ENCODE measurements around the gene NF1. TPM values are rescaled to one million over a fixed set of nuclear protein-coding genes. Genes with fewer than 3 reads are reported as not detected.

Gene NF1
- polyA plus RNA-seq, 3 donors from 2014 or later, result 2.1 to 4.7 (median 3.5) TPM

DNA sequence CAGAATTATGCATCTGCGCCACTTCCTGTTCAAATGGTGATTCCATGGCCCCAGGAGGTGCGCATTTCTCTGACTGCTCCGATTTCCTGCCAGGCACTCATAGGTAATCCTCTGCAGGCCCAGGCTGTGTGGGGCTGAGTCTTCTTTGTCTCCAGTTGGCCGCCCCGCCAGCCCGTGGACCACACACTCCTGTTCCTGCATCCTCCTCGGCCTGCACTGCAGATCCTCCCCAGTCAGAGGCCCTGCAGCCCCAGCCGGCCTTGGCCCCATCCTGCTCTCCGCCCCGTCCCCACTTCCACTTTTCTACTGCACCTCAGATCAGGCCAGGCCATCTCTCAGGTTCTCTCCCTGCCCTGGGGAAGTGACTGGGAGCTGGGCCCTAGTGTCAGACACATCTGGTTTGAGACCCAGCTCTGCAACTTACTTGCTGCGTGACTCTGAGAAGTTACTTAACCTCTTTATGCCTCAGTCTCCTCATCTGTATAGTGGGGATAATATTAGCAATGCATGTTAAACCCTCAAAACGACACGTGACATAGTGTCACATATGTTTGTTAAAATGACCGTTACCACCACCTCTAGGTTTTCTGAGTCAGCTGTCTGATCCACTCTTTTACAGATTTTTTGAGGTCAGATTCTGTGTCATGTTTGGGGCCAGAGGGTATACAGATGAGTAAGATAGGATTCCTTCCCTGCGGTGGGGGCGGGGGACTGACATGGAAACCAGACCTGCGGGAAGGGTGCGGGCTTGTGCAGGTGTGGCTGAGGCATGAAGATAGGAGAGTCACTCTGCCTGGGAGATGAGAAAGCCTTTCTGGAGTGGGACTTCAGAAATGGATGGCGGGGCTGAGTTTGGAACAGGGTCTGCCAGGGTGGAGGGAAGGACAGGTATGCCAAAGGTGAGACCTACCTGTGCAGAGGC is 309.5 kb downstream of the NF1 start:
- H3K27ac Mint-ChIP-seq, result no peak overlapping the region
- H3K36me3 Mint-ChIP-seq, result no peaks in the 10 kb centered on the region
- no peaks in the 10 kb centered on the region for H3K9me3 Mint-ChIP-seq
- peaks cover 0 to 5% (median 2%) of the 10 kb centered on the region in 3 donors for H3K27me3 Mint-ChIP-seq (ENCODE audit: low read depth in 3 of 3)
- no peak overlapping the region for H3K4me3 Mint-ChIP-seq
- DNase-seq, result no peak
- no peaks in the 10 kb centered on the region for H3K4me1 Mint-ChIP-seq

DNA sequence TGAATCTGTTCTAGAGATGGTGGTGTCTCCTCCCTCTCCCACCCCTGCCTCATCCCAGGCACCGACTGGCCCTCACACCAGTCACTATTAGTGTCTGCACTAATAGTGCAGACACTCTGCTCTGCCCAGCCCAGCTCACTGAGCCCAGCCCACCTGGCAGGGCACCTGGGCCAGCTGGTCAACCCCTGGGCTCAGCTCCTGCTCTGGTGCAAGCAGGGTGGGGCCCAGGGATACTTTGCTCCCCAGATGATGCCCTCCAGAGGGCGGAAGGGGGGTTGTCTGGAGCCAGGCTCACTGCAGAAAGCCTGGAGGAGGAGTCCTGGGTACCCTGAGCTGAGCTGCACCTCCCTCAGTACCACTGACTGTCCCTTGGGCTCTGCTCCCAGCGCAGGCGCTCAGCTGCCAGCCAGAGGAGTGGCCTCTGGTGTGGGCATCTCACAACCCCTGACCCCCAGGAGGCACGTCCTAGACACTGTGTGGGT is 311.2 kb downstream of the NF1 start:
- Mint-ChIP-seq H3K27me3 (ENCODE audit: low read depth in 3 of 3) (peaks cover 0 to 3% (median 2%) of the 10 kb centered on the region in 3 donors), H3K4me1 (no peaks in the 10 kb centered on the region), H3K36me3 (no peaks in the 10 kb centered on the region), H3K9me3 (no peaks in the 10 kb centered on the region), H3K27ac (no peak overlapping the region), H3K4me3 (no peak overlapping the region)
- DNase-seq, result no peak

DNA sequence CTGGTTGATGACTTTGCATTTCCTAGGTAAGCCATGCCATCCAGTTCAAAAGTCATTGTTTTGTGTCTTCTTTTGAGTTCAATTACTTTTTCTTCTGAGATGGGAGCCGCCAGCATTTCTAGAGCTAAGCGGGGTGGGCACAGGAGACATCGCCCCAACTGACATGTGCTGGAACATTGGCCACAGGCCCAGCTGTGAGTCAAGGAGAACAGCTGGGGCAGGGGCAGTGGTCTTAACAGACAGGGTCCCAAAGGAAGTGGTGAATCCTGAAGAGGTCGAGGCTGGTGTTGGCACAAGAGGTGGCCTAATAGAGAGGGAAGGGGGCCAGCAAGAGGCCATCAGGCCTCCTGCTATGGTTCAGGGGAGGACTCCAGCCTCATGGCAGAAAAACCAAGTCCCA is 313.8 kb downstream of the NF1 start:
- DNase-seq, result no peak
- Mint-ChIP-seq H3K4me3 (no peak overlapping the region), H3K27me3 (ENCODE audit: low read depth in 3 of 3) (peaks cover 0 to 2% (median 2%) of the 10 kb centered on the region in 3 donors), H3K27ac (no peak overlapping the region), H3K36me3 (no peaks in the 10 kb centered on the region), H3K4me1 (no peaks in the 10 kb centered on the region), H3K9me3 (no peaks in the 10 kb centered on the region)

DNA sequence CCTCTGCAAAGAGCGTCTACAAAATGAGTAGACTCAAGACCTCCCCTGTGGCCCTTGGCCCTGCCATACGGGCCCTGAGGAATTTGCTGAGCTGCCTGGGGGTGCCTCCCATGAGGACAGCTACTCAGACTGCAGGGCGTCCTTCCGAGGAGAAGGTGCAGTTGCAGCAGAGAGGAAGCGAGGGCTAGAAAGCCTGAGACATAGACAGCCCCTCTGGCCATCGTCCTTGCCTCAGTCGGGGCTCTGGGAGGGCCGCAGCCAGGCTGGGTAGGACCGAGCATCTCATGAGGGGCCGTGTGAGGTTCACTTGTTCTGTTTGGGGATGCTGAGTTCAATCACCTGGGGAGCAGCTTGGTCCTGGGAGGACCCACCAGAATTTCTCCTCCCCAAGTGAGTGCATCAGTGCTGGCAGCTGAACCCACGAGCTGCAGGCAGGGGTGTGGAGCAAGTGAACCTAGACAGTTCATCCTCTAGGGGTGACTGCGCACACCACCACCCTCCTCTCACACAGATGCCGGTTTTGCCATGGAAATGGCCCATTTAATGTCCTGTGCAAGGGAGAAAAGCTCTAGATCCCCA is 317.0 kb downstream of the NF1 start:
- Mint-ChIP-seq H3K4me1 (no peaks in the 10 kb centered on the region), H3K4me3 (no peak overlapping the region), H3K36me3 (no peaks in the 10 kb centered on the region), H3K9me3 (no peaks in the 10 kb centered on the region), H3K27ac (no peak overlapping the region), H3K27me3 (ENCODE audit: low read depth in 3 of 3) (peaks cover 0 to 2% (median 0%) of the 10 kb centered on the region in 3 donors)
- DNase-seq, result no peak

DNA sequence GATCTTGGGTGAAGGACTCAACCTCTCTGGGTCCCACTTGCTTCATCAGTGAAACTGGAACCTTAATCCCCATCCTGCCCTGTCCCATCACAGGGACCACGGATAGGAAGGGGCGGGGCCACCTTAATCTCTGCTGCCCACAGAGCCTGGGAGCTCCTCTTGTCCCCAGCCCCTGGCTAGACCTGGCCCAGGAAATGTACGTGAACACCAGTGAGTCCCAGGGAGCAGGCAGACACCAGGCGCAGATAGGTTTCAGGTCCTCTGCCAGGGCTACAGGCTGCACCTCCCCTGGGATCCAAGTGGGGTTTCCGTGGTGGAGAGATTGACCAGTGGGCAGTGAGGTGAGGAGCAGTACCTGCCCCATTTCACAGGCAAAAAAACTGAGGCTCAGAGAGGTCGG is 317.7 kb downstream of the NF1 start:
- H3K4me3 Mint-ChIP-seq, result no peak overlapping the region
- H3K27ac Mint-ChIP-seq, result no peak overlapping the region
- H3K4me1 Mint-ChIP-seq, result no peaks in the 10 kb centered on the region
- H3K9me3 Mint-ChIP-seq, result no peaks in the 10 kb centered on the region
- H3K36me3 Mint-ChIP-seq, result no peaks in the 10 kb centered on the region
- DNase-seq, result no peak
- peaks cover 0 to 2% (median 0%) of the 10 kb centered on the region in 3 donors for H3K27me3 Mint-ChIP-seq (ENCODE audit: low read depth in 3 of 3)

DNA sequence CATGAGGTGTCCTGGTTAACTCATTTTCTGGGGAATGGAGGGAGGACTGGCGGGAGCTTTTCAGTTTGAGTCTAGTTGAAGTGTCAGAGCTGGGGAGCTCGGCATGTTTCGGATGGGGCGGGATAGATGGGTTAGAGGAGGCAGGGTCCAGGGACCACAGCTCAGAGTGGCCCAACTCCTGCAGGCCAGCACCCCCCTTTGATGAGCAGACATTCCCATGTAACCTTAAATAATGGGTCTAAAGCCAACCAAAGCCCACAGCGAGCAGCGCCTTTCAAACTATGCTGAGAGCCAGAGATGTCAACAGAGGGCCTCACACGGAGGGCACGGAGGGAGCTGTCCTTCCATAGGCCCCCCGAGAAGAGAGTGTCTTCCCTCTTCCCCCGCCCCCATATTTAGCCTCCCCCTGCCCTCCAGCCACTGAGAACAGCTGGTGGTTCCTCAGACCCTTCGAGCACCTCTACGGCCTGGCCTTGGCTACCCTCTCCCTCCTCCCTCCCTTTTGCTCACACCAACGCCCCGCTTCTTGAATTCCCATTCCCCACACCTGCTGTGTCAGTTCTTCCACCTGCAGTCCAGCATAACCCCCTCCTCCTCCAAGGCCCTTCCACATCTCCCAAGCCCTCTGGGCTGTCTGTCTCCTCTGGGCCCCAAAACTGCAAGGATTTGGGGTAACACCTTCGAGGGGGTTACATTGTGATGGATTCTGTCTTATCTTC is 318.5 kb downstream of the NF1 start:
- no peaks in the 10 kb centered on the region for H3K4me1 Mint-ChIP-seq
- no peaks in the 10 kb centered on the region for H3K9me3 Mint-ChIP-seq
- H3K4me3 Mint-ChIP-seq, result no peak overlapping the region
- no peak for DNase-seq
- no peaks in the 10 kb centered on the region for H3K27me3 Mint-ChIP-seq (ENCODE audit: low read depth in 3 of 3)
- H3K27ac Mint-ChIP-seq, result no peak overlapping the region
- H3K36me3 Mint-ChIP-seq, result no peaks in the 10 kb centered on the region

DNA sequence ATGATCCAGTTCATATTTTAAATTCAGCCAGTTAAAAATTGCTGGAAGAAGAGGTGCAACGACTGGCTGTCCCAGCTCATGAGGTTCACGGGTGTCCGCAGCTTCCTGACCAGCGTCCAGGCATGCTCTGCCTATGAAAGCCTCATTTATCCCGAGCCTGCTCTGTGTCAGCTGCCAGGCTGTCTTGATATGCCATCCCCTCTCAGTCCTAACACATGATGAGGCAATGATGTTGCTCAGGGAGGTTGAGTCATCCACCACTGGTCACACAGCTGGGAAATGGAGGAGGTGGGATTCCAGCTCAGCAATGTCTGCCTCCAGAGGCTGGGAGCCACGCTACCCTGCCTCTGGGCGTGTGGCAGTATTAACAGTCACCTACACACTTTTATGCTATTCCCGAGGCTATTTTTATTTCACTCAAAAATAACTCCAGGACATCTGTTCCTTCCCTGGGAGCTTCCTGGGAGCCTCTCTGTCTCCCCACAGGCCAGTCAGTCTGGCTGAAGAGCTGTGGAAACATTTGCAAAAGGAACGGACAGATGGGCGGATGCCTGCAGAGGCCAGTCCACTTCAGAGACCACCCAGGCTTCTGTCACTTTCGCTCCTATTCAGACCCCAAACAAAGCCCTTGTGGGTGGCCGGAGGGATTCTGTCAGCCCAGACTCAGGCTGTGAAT is 319.2 kb downstream of the NF1 start:
- Mint-ChIP-seq H3K27me3 (ENCODE audit: low read depth in 3 of 3) (no peaks in the 10 kb centered on the region), H3K9me3 (no peaks in the 10 kb centered on the region)

DNA sequence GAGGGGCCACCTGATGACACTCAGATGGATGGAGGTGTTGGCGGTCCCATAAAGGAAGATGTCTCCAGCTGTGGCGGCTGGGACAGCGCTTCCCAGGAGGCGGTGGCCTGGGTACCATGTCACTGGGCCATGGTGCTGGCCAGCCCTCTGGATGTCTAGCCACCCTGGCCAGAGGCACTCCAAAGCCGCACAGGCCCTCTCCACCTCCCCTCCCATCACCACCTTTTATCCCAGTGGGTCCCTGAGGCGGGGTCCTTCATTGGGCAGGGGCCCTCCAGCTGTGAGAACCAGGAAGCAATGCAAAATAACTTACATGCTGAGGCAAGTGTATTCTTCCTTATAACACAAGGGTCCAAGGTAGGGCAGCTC is 319.8 kb downstream of the NF1 start:
- no peaks in the 10 kb centered on the region for H3K9me3 Mint-ChIP-seq
- no peak overlapping the region for H3K27ac Mint-ChIP-seq
- H3K4me3 Mint-ChIP-seq, result no peak overlapping the region
- H3K4me1 Mint-ChIP-seq, result no peaks in the 10 kb centered on the region
- no peaks in the 10 kb centered on the region for H3K27me3 Mint-ChIP-seq (ENCODE audit: low read depth in 3 of 3)
- DNase-seq, result no peak
- H3K36me3 Mint-ChIP-seq, result no peaks in the 10 kb centered on the region

More for the DNA sequence above, 319.2 kb downstream of the NF1 start:
- no peak for DNase-seq
- H3K4me3 Mint-ChIP-seq, result no peak overlapping the region
- H3K36me3 Mint-ChIP-seq, result no peaks in the 10 kb centered on the region
- no peaks in the 10 kb centered on the region for H3K4me1 Mint-ChIP-seq
- no peak overlapping the region for H3K27ac Mint-ChIP-seq

DNA sequence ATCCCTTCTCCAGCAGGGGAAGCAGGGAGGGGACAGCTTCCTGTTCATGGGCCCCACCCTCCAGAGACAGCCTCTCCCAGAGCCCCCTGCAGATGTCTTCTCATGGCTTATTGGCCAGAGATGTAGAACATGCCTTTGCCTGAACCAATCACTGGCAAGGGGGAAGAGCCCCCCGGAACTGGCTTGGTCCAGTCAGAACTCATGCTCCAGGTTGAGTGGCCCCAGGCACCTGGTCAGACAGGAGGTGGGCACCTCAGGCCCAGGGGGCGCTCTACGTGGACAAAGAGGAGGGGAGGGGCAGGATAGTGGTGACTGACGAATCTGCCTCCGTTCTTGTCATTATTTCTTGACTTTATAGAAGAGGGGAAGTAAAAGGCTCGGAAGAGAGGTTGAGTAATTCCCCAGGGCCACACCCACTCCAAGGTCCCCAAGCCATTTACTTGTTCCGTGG is 320.3 kb downstream of the NF1 start:
- no peak overlapping the region for H3K4me3 Mint-ChIP-seq
- no peaks in the 10 kb centered on the region for H3K27me3 Mint-ChIP-seq (ENCODE audit: low read depth in 3 of 3)
- H3K9me3 Mint-ChIP-seq, result no peaks in the 10 kb centered on the region
- H3K27ac Mint-ChIP-seq, result no peak overlapping the region
- no peak for DNase-seq
- no peaks in the 10 kb centered on the region for H3K36me3 Mint-ChIP-seq
- no peaks in the 10 kb centered on the region for H3K4me1 Mint-ChIP-seq

DNA sequence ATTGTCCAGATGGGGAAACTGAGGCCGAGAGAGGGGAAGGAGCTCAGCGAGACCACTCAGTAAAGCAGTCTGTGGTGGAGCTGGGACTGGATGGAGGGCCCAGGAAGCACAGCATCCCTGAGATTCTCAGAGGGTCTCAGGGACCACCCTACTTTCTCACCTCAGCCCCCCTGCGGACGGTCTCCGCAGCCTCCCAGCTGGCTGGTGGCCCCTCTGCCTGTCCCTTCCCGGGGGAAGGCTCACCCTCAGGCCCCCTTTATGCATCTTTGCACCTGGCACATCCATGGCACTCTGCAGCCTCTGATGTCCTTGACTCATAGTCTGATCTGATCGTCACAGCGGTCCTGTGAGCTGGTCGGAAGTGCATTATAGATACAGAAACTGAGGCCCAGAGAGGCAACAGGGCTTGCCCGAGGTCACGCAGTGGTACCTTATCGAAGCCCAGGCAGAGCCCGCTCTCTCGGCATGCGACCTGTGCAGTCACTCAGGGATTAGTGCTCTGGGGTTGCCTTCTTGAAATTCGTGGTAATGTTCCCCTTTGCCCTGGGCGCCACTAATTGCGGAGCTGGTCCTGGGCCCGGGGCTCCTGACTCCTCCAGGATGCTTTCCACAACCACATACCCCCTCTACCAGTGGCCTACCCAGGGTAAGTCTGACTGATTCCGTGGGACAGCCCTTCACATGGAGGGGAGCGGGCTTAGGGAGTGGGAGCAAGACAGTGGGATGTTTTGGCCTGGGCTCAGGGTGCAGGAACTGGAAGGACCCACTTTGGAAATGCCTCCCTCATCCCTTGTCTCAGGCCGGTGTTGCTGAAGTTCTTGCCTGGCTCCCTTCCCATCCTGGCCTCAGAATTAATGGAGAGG is 321.1 kb downstream of the NF1 start:
- H3K4me1 Mint-ChIP-seq, result no peaks in the 10 kb centered on the region
- H3K36me3 Mint-ChIP-seq, result no peaks in the 10 kb centered on the region
- no peak overlapping the region for H3K4me3 Mint-ChIP-seq
- H3K27me3 Mint-ChIP-seq (ENCODE audit: low read depth in 3 of 3), result no peaks in the 10 kb centered on the region
- no peak overlapping the region for H3K27ac Mint-ChIP-seq
- H3K9me3 Mint-ChIP-seq, result no peaks in the 10 kb centered on the region
- DNase-seq, result no peak

DNA sequence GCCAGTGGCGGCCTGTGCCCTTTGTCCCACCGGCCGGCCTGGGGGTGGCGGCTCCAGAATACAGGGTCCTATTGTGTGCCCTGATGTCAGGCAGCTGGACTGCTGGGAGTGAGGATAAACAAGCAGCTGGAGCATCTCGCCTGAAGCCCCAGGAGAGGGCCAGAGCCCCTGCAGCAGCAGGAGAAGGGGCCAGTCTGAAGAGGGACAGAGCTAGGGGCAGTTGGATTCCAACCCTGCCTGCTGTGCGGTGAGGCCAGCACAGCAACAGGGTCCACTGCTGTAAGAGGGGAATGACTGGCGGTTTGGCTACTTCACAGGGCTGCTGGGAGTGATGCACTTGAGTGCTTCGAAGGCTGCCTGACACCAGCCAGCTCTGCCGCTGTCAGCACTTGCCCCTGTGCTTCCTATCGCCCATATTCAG is 321.7 kb downstream of the NF1 start:
- no peak for DNase-seq
- Mint-ChIP-seq H3K9me3 (no peaks in the 10 kb centered on the region), H3K4me1 (no peaks in the 10 kb centered on the region), H3K27me3 (ENCODE audit: low read depth in 3 of 3) (peaks cover 0 to under 1% (median 0%) of the 10 kb centered on the region in 3 donors), H3K27ac (no peak overlapping the region), H3K36me3 (no peaks in the 10 kb centered on the region), H3K4me3 (no peak overlapping the region)

DNA sequence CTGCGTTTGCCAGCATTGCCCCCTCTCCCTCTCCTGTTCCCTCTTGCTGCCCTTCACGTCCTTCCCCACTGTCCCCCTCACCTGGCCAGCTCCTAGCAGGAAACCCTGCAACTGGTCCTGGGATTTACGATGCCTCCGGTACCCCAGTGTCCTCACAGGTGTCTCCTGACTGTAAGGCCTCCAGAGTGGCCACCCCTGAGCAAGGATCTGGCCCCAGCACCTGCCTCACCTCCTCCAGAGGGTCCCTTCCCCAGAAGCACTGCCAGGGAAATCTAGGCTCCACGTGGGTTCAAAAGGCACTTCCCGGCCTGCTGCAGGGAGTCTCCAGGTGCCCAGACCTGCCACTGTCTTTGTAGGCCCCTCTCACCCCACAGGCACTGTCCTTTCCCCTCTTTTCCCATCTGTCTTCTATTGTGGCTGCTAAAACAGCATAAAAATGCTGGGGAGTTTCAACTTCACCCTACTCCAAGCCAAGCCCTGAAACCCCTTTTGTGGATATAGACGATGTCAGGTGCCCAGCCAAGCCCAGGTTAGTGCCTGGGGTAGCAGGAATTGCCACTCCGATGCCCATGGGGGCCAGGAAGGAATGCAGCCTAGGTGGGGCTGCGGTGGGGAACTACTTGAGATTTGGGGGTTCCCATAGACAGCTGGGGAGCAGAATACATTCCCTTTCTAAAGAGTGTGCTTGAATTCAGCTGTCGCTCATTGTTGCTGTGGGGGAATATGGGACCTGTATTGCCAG is 322.4 kb downstream of the NF1 start:
- peaks cover 0 to 2% (median 0%) of the 10 kb centered on the region in 3 donors for H3K27me3 Mint-ChIP-seq (ENCODE audit: low read depth in 3 of 3)
- H3K9me3 Mint-ChIP-seq, result peaks cover 0 to under 1% (median 0%) of the 10 kb centered on the region in 6 donors
- DNase-seq, result no peak
- H3K36me3 Mint-ChIP-seq, result no peaks in the 10 kb centered on the region
- H3K27ac Mint-ChIP-seq, result no peak overlapping the region
- H3K4me1 Mint-ChIP-seq, result no peaks in the 10 kb centered on the region
- no peak overlapping the region for H3K4me3 Mint-ChIP-seq
